Measurements from ENCODE around the gene TM2D3. TPM values are rescaled to one million over a fixed set of nuclear protein-coding genes. Genes with fewer than 3 reads are reported as not detected.

TM2D3 gene, protein sequence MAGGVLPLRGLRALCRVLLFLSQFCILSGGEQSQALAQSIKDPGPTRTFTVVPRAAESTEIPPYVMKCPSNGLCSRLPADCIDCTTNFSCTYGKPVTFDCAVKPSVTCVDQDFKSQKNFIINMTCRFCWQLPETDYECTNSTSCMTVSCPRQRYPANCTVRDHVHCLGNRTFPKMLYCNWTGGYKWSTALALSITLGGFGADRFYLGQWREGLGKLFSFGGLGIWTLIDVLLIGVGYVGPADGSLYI
- 10 to 100 TPM; 35.5 to 50.5 (median 40.5) TPM for total RNA-seq

DNA sequence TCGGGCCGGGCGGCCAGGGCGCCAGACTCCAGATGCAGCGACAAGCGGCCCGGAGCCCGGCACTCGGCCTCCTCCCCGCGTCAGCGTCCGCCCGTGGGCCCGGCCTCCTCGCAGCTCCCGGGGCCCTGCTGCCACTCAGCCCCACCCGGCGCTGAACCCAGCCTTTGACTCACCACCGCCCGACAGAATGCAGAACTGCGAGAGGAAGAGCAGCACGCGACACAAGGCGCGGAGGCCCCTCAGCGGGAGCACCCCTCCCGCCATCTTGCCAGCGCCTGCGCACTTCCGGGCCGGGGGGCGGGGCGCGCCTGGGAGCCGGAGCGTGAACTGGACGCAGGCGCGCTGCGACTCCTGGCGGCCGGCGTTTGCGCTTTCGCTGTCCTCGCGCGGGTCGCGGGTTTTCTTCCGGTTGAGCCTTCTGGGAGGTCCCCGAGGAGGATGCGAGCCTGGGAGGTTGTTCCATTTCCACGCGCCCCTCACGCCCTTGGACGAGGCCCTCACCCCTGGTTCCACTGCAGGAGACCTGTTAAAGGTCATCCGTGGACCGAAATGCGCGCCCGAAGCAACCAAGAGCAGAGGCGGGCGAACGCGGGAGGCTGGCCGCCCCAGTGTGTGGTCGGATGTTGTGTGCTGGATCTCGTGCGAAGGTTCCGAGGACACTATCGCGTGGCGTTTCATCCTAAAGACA lies at the start of gene TM2D3:
Gene TM2D3, minus strand, starts transcription at position 284 of the 688 bp plus-strand sequence. Its CDS starts 20 bp downstream, at position 264.
- peak within 1 kb of the TSS; percentile 82 to 98 (median 93) for H3K4me3 ChIP-seq
- peaks cover 11 to 43% (median 33%) of the 10 kb centered on the region in 4 donors for H3K36me3 ChIP-seq
- peak within 1 kb of the TSS; percentile 94 to 99 (median 98) for H3K27ac ChIP-seq (replicated peaks in 1 of 4)
- 0% methylated on average over 25 of the region's 75 CpGs for WGBS
- peak; percentile 98 for DNase-seq (ENCODE audit: extremely low spot score)
- TF ChIP-seq EP300 (IDR thresholded peaks at IDR 0.05) (no peak), POLR2AphosphoS5 (IDR thresholded peaks at IDR 0.05) (peak; percentile 98), POLR2A (IDR thresholded peaks at IDR 0.05; ENCODE audit: low read depth) (peak; percentile 95)
- TF ChIP-seq, protein P1, sequence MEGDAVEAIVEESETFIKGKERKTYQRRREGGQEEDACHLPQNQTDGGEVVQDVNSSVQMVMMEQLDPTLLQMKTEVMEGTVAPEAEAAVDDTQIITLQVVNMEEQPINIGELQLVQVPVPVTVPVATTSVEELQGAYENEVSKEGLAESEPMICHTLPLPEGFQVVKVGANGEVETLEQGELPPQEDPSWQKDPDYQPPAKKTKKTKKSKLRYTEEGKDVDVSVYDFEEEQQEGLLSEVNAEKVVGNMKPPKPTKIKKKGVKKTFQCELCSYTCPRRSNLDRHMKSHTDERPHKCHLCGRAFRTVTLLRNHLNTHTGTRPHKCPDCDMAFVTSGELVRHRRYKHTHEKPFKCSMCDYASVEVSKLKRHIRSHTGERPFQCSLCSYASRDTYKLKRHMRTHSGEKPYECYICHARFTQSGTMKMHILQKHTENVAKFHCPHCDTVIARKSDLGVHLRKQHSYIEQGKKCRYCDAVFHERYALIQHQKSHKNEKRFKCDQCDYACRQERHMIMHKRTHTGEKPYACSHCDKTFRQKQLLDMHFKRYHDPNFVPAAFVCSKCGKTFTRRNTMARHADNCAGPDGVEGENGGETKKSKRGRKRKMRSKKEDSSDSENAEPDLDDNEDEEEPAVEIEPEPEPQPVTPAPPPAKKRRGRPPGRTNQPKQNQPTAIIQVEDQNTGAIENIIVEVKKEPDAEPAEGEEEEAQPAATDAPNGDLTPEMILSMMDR (IDR thresholded peaks at IDR 0.05) = peak; percentile 59 to 86 (median 69)
- peaks cover 35 to 46% (median 42%) of the 10 kb centered on the region in 4 donors for H3K4me1 ChIP-seq
- intact Hi-C loops (cut with DNase I) = no loop called here
- H3K9me3 ChIP-seq = no peaks in the 10 kb centered on the region
- no peaks in the 10 kb centered on the region for H3K27me3 ChIP-seq

DNA sequence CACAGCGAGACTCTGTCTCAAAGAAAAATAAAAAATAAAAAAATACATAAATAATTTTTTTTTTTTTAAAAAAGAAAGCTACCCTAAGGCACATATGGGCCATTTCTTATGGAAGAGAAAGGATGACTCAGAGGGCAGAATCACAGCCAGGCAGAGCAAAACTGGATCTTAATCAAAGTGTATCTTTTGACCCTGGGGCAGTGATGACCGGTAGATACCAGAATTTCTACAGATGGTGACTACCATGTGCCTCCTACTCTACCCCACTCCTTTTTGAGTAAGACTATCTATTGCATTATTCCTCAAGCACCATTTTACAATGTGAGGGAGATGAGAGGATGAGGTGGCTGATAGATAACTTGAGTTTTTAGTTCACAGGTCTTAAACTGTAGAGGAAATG lies 46.1 kb upstream of the TM2D3 start:
- Histone ChIP-seq H3K27me3 (no peaks in the 10 kb centered on the region), H3K27ac (replicated peaks in 1 of 4) (no peak overlapping the region), H3K4me1 (no peaks in the 10 kb centered on the region), H3K4me3 (no peak overlapping the region), H3K36me3 (peaks cover 57 to 100% (median 90%) of the 10 kb centered on the region in 4 donors), H3K9me3 (no peaks in the 10 kb centered on the region)
- 96% methylated on average over 2 of the region's 2 CpGs for WGBS
- intact Hi-C loops (cut with DNase I) = no loop called here
- peak; percentile 47 for DNase-seq (ENCODE audit: extremely low spot score)
- TF ChIP-seq EP300 (IDR thresholded peaks at IDR 0.05) (no peak), POLR2AphosphoS5 (IDR thresholded peaks at IDR 0.05) (no peak), POLR2A (IDR thresholded peaks at IDR 0.05; ENCODE audit: low read depth) (no peak)
- TF ChIP-seq, protein P1 (IDR thresholded peaks at IDR 0.05) = no peak

DNA sequence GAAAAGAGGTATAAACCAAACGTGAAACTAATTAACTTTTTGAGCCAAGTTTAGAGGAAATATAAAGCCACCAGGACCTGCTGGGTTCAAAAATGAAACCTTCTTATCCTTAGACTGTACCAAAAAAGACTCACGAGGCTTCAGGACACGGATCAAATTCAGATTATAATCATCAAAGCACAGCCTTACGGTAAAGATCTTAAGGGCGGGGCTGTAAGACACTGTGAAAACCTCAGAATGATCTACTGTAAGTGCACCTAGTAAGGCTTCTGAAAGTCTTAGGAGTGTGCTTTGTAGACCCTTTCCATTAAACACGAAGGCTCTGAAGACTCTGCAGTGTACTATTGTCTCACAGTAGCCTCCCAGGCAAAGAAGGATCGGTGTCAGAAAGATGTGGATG lies 45.3 kb upstream of the TM2D3 start:
- H3K36me3 ChIP-seq = peaks cover 54 to 100% (median 90%) of the 10 kb centered on the region in 4 donors
- H3K4me1 ChIP-seq = no peaks in the 10 kb centered on the region
- H3K27ac ChIP-seq (replicated peaks in 1 of 4) = no peak overlapping the region
- no peaks in the 10 kb centered on the region for H3K27me3 ChIP-seq
- H3K4me3 ChIP-seq = no peak overlapping the region
- intact Hi-C loops (cut with DNase I) = no loop called here
- TF ChIP-seq EP300 (IDR thresholded peaks at IDR 0.05) (no peak), POLR2AphosphoS5 (IDR thresholded peaks at IDR 0.05) (no peak), POLR2A (IDR thresholded peaks at IDR 0.05; ENCODE audit: low read depth) (no peak)
- TF ChIP-seq, protein P1 (IDR thresholded peaks at IDR 0.05) = no peak
- peak; percentile 7 for DNase-seq (ENCODE audit: extremely low spot score)
- H3K9me3 ChIP-seq = no peaks in the 10 kb centered on the region
- 93% methylated on average over 7 of the region's 7 CpGs for WGBS

DNA sequence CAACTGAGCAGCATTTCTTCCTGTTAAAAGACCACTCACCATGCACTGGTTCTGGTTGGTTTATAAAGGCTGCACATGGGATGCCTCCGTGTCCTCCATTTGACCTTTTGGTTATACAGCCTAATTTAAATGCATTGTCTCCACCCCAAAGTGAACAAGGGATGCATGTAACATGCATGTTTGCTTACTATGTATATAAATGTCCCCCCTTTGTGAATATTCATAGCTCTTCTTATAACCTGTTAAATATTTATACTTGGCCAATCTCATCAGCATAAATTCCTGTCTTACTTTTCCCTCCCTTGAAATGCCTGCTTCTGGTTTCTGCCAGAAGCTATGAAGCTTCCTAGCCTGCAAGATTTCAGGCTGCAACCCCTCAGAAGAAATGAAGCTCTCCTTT lies 44.6 kb upstream of the TM2D3 start:
- Histone ChIP-seq H3K4me1 (no peaks in the 10 kb centered on the region), H3K4me3 (no peak overlapping the region), H3K27ac (replicated peaks in 1 of 4) (no peak overlapping the region), H3K9me3 (no peaks in the 10 kb centered on the region), H3K36me3 (peaks cover 48 to 99% (median 86%) of the 10 kb centered on the region in 4 donors), H3K27me3 (no peaks in the 10 kb centered on the region)
- intact Hi-C loops (cut with DNase I) = no loop called here
- TF ChIP-seq POLR2A (IDR thresholded peaks at IDR 0.05; ENCODE audit: low read depth) (no peak), EP300 (IDR thresholded peaks at IDR 0.05) (no peak), POLR2AphosphoS5 (IDR thresholded peaks at IDR 0.05) (no peak)
- TF ChIP-seq, protein P1 (IDR thresholded peaks at IDR 0.05) = no peak
- DNase-seq (ENCODE audit: extremely low spot score) = no peak
- 96% methylated on average over 1 of the region's 1 CpG for WGBS

All from esophagus muscularis mucosa (tissue), 4 donors.